HEK293T (cell line): ENCODE measurements around the gene TULP3.

Experiments
- HDGF ChIP-seq: fragments of 450-650 bp; IDR thresholded peaks from 2 replicates; pipeline ENCODE4 v1.6.1; 2017; ENCODE audit warnings: antibody characterized with exemption, borderline replicate concordance
- PKNOX1 ChIP-seq: fragments of 450-650 bp; IDR thresholded peaks from 2 replicates; pipeline ENCODE4 v1.6.1; 2016

- TF ChIP-seq HDGF (no peak), PKNOX1 (no peak)
Measured at GRCh38 chr12:2902272-2902880, 11.7 kb downstream of the TULP3 start.
